Hepatocyte (in vitro differentiated cells): ENCODE results near the gene KRCC1. TPM values are rescaled to one million over a fixed set of nuclear protein-coding genes. Genes with fewer than 3 reads are reported as not detected.

Source experiments
- DNase-seq: peaks from one replicate; pipeline ENCODE4 v3.0.0-alpha.2; 2016; ENCODE audit warnings: low spot score
- H2AFZ ChIP-seq: fragments of 200-600 bp; sonication (generic); 2 replicates; pipeline ENCODE4 v1.6.0; 2016; ENCODE audit warnings: antibody characterized with exemption, mild to moderate bottlenecking
- H3K27ac ChIP-seq: fragments of 200-600 bp; sonication (generic); 2 replicates; pipeline ENCODE4 v1.5.1; 2016; ENCODE audit warnings: mild to moderate bottlenecking
- H3K27me3 ChIP-seq: fragments of 200-600 bp; sonication (generic); 2 replicates; pipeline ENCODE4 v1.6.1; 2016
- H3K36me3 ChIP-seq: fragments of 200-600 bp; sonication (generic); replicated peaks from 2 replicates; pipeline ENCODE4 v1.5.1; 2016; ENCODE audit warnings: low read depth; ENCODE audit not compliant: insufficient read depth
- H3K4me1 ChIP-seq: fragments of 200-600 bp; sonication (generic); 2 replicates; pipeline ENCODE4 v1.5.1; 2016; ENCODE audit warnings: mild to moderate bottlenecking, moderate library complexity; ENCODE audit not compliant: insufficient read depth
- H3K4me2 ChIP-seq: fragments of 200-600 bp; sonication (generic); 2 replicates; pipeline ENCODE4 v1.6.0; 2016
- H3K4me3 ChIP-seq: fragments of 200-600 bp; sonication (generic); 2 replicates; pipeline ENCODE4 v1.5.1; 2016; ENCODE audit warnings: mild to moderate bottlenecking
- H3K79me2 ChIP-seq: fragments of 200-600 bp; sonication (generic); 2 replicates; pipeline ENCODE4 v1.6.0; 2017; ENCODE audit warnings: mild to moderate bottlenecking
- H3K9me2 ChIP-seq: fragments of 200-600 bp; sonication (generic); replicated peaks from 2 replicates; pipeline ENCODE4 v1.6.0; 2017; ENCODE audit warnings: mild to moderate bottlenecking; ENCODE audit not compliant: insufficient read depth
- H3K9me3 ChIP-seq: fragments of 200-600 bp; sonication (generic); 2 replicates; pipeline ENCODE4 v1.5.1; 2016; ENCODE audit warnings: low read depth, mild to moderate bottlenecking
- H4K20me1 ChIP-seq: fragments of 200-600 bp; sonication (generic); 2 replicates; pipeline ENCODE4 v1.6.0; 2016; ENCODE audit warnings: mild to moderate bottlenecking; ENCODE audit not compliant: insufficient read depth, poor library complexity, severe bottlenecking
- EZH2 ChIP-seq: fragments of 200-600 bp; sonication (generic); IDR thresholded peaks from 2 replicates; pipeline ENCODE4 v1.6.1; 2016; ENCODE audit warnings: antibody characterized with exemption, mild to moderate bottlenecking, borderline replicate concordance
- EZH2phosphoT487 ChIP-seq: fragments of 200-600 bp; sonication (generic); IDR thresholded peaks from one replicate; pipeline ENCODE4 v1.6.1; 2018; ENCODE audit warnings: antibody characterized with exemption, mild to moderate bottlenecking, low read depth, moderate library complexity; ENCODE audit not compliant: unreplicated experiment, severe bottlenecking
- WGBS: methylation state at CpG from one replicate; pipeline ENCODE4 v1.1.6; 2016; ENCODE audit warnings: low lambda C conversion rate; ENCODE audit errors: missing lambda C conversion rate; 5-methylcytosine and 5-hydroxymethylcytosine counted together
- polyA plus RNA-seq: library from polyadenylated mRNA; unstranded; fragments of >200 nt; fragmentation: Nextera tagmentation; extraction: Ambion mirVana; gene quantifications from 2 replicates; pipeline ENCODE4 v1.2.1, GENCODE V29; 2016
- total RNA-seq: library from RNA; depleted of rRNA; stranded (reverse); fragments of >200 nt; gene quantifications from 2 replicates; pipeline ENCODE4 v1.2.3, GENCODE V29; 2014
- TF ChIP-seq, protein P1 (sequence below): fragments of 200-600 bp; sonication (generic); IDR thresholded peaks from 2 replicates; pipeline ENCODE4 v1.5.1; 2016; ENCODE audit warnings: antibody characterized with exemption, mild to moderate bottlenecking; ENCODE audit not compliant: poor library complexity

Gene KRCC1
- total and polyA plus RNA-seq, 2 experiments from 2014 or later = 18.3 to 30.9 TPM

DNA sequence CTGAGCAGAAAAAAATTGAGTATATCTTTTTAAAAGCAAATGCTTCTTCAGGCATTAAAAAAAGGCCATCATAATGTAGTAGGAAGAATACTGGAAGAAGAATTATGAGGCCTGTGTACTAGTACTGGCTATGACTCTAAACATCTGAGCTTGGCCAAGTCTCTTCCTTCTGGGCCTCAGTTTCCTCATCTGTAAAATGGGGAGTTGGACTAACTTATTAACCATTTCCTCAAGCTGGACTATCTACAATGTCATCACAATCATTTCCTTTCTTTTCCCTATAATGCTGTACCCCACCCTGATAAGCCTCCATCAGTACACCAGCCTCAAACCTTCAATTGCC, 42.9 kb upstream of the KRCC1 start:
- no peaks in the 10 kb centered on the region for H3K36me3 ChIP-seq
- no peak overlapping the region for H3K4me3 ChIP-seq
- H3K4me2 ChIP-seq = no peak overlapping the region
- H3K9me2 ChIP-seq = no peaks in the 10 kb centered on the region
- no peak overlapping the region for H2AFZ ChIP-seq
- DNase-seq = no peak
- TF ChIP-seq, protein P1, sequence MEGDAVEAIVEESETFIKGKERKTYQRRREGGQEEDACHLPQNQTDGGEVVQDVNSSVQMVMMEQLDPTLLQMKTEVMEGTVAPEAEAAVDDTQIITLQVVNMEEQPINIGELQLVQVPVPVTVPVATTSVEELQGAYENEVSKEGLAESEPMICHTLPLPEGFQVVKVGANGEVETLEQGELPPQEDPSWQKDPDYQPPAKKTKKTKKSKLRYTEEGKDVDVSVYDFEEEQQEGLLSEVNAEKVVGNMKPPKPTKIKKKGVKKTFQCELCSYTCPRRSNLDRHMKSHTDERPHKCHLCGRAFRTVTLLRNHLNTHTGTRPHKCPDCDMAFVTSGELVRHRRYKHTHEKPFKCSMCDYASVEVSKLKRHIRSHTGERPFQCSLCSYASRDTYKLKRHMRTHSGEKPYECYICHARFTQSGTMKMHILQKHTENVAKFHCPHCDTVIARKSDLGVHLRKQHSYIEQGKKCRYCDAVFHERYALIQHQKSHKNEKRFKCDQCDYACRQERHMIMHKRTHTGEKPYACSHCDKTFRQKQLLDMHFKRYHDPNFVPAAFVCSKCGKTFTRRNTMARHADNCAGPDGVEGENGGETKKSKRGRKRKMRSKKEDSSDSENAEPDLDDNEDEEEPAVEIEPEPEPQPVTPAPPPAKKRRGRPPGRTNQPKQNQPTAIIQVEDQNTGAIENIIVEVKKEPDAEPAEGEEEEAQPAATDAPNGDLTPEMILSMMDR = no peak
- TF ChIP-seq EZH2 (no peak), EZH2phosphoT487 (no peak)
- no peaks in the 10 kb centered on the region for H3K79me2 ChIP-seq
- H3K4me1 ChIP-seq = no peaks in the 10 kb centered on the region
- no peaks in the 10 kb centered on the region for H3K27me3 ChIP-seq
- H3K9me3 ChIP-seq = no peaks in the 10 kb centered on the region
- no peak overlapping the region for H3K27ac ChIP-seq
- no peaks in the 10 kb centered on the region for H4K20me1 ChIP-seq

DNA sequence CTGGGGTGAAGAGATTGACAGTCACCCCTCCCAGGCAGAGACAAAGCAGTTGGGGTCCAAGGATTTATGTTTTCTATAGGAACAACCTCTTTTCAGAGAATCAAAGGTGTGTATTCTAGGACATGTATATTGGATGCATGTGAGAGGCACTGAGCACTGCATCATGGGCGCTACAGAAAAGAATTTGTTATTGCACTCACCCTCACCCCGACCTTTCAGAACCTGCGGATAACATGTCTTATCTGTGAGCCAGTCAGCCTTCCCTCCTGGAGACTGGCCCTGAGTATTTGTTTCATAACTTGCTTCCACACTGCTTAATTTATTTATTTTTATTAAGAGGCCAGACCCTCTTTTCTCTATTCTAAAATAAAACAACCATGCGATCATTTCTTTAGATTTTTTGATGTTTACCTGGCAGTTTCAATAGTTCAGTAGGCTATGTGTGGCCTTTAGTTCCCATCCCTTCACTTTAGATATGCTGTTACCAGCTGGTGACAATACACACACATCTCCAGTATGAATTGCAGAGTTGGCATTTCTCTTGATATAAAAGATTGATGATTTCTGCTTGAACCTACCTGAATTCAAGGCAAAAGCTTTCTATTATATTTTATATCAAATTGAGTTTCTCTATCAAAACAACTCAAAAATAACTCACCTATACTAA, 42.4 kb upstream of the KRCC1 start:
- no peak for DNase-seq
- no peaks in the 10 kb centered on the region for H3K36me3 ChIP-seq
- H3K9me3 ChIP-seq = no peaks in the 10 kb centered on the region
- H3K4me1 ChIP-seq = no peaks in the 10 kb centered on the region
- no peak overlapping the region for H3K4me3 ChIP-seq
- no peak for TF ChIP-seq EZH2phosphoT487
- TF ChIP-seq EZH2 = no peak
- 75% methylated on average over 4 of the region's 4 CpGs for WGBS
- no peak overlapping the region for H2AFZ ChIP-seq
- no peaks in the 10 kb centered on the region for H3K9me2 ChIP-seq
- H3K27me3 ChIP-seq = no peaks in the 10 kb centered on the region
- no peaks in the 10 kb centered on the region for H3K79me2 ChIP-seq
- H4K20me1 ChIP-seq = no peaks in the 10 kb centered on the region
- no peak overlapping the region for H3K4me2 ChIP-seq
- H3K27ac ChIP-seq = no peak overlapping the region

DNA sequence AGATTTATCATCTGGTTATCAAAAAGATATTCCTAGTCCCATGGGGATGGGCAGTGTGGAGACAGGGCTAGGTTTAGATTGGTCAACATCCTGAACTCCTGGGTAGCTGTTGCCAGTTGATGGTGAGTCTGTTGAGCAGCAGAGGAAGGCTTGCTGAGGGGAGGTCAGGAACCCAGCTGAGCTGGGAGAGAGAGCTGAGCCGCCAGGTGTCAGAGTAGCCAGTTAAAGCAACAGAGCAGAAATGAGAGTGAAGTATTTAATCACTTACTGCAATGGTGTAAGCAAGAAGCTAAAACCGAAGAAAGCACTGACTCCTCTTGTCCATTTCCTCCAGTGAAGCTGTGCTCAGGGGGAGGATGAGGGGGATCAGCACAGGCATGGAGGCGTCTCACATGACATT, 41.6 kb upstream of the KRCC1 start:
- no peak for DNase-seq
- Histone ChIP-seq H3K27me3 (no peaks in the 10 kb centered on the region), H3K4me3 (no peak overlapping the region), H3K9me2 (no peaks in the 10 kb centered on the region), H2AFZ (no peak overlapping the region), H4K20me1 (no peaks in the 10 kb centered on the region), H3K4me2 (no peak overlapping the region), H3K4me1 (no peaks in the 10 kb centered on the region), H3K27ac (no peak overlapping the region), H3K9me3 (no peaks in the 10 kb centered on the region), H3K79me2 (no peaks in the 10 kb centered on the region), H3K36me3 (no peaks in the 10 kb centered on the region)
- no peak for TF ChIP-seq EZH2phosphoT487
- TF ChIP-seq, protein P1 = no peak
- TF ChIP-seq EZH2 = no peak
- WGBS = 69% methylated on average over 3 of the region's 3 CpGs

DNA sequence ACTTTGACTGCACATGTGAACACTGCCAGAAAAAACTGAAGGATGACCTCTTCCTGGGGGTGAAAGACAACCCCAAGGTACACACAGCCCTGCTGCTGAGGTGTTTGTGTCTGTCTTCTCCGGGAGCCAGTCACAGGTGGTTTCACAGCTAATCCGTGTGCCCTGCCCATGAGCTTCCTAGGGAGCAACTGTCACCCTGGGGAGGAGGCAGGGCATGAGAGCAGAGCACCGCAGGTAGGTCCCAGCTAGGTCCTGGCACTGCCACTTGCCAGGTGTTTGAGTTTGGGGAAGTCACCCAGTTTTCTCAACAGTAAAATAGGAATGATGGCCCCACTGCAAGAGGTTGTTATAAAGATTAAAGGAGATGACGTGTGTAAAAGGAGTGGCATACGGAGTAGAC, 41.1 kb upstream of the KRCC1 start:
- Histone ChIP-seq H3K4me3 (no peak overlapping the region), H4K20me1 (no peaks in the 10 kb centered on the region), H2AFZ (no peak overlapping the region), H3K27ac (no peak overlapping the region), H3K4me1 (no peaks in the 10 kb centered on the region), H3K79me2 (no peaks in the 10 kb centered on the region), H3K9me2 (no peaks in the 10 kb centered on the region), H3K36me3 (no peaks in the 10 kb centered on the region), H3K9me3 (no peaks in the 10 kb centered on the region), H3K4me2 (no peak overlapping the region), H3K27me3 (no peaks in the 10 kb centered on the region)
- TF ChIP-seq EZH2 (no peak), EZH2phosphoT487 (no peak)
- TF ChIP-seq, protein P1 = no peak
- DNase-seq = no peak
- WGBS = 80% methylated on average over 5 of the region's 5 CpGs
